ENCODE results near the gene TCF15.
"Not testable (repeated sequence)": the region's sequence is repeated elsewhere in the genome, so short reads cannot be mapped to it uniquely, and the experiment has no call there.

The TCF15 gene

DNA sequence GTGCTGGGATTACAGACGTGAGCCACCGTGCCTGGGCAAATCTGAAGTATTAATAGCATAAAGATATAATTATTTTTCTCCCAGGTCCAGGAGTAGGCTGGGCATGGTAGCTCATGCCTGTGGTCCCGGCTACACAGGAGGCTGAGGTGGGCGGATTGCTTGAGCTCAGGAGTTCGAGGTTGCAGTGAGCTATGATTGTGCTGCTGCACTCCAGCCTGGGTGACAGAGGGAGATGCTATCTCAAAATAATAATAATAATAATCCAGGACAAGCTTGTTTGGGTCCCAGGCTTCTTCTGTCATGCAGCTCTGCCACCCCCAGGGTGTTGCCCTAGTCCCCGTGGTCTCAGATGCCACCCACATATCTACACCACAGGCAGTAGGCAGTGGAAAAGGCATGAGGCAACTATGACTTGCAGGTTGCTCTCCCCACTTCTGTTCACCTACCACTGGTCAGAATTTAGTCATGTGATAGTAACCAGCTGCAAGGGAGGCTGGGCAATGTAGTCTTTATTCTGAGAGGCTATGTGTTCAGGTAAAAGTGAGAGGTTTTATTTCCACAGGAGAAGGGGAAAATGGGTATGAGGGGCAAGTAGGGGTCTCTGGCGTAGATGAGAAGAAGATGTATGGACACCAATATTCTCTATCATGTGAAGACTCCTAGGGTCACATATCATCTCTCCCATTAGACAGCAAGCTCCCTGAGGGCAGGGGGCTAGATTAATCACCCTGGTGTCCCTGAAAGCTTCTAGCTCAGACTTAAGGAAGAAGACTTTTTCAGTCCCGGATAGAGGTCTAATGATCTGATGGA, 25.7 kb downstream of the TCF15 start:
- DNase-seq (ENCODE audit: low read depth in 2 of 2, low spot score in 1 of 2), result no peak

DNA sequence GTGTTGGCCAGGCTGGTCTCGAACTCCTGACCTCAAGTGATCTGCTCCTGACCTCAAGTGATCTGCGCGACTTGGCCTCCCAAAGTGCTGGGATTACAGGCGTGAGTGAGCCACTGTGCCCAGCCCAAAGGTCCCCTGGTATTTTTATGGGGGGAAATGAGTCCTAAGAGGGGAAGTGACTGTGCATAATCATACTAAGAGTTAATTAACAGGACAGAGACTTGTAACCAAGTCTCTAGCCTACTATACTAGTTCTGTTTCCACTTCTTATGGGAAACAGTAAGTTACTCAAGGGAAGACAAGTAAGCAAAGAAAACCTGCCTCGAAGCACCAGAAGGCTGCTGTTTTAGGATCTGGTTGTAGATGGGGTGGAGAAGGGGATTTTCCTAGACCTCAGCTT, 27.9 kb downstream of the TCF15 start:
- no peak for DNase-seq (ENCODE audit: low read depth in 2 of 2, low spot score in 1 of 2)

DNA sequence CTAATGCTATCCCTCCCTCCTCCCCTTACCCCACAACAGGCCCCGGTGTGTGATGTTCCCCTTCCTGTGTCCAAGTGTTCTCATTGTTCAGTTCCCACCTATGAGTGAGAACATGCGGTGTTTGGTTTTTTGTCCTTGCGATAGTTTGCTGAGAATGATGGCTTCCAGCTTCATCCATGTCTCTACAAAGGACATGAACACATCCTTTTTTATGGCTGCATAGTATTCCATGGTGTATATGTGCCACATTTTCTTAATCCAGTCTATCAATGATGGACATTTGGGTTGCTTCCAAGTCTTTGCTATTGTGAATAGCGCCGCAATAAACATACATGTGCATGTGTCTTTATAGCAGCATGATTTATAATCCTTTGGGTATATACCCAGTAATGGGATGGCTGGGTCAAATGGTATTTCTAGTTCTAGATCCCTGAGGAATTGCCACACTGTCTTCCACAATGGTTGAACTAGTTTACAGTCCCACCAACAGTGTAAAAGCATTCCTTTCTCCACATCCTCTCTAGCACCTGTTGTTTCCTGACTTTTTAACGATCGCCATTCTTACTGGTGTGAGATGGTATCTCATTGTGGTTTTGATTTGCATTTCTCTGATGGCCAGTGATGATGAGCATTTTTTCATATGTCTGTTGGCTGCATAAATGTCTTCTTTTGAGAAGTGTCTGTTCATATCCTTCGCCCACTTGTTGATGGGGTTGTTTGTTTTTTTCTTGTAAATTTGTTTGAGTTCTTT, 31.0 kb downstream of the TCF15 start:
- not testable (repeated sequence) for DNase-seq (ENCODE audit: low read depth in 2 of 2, low spot score in 1 of 2)

DNA sequence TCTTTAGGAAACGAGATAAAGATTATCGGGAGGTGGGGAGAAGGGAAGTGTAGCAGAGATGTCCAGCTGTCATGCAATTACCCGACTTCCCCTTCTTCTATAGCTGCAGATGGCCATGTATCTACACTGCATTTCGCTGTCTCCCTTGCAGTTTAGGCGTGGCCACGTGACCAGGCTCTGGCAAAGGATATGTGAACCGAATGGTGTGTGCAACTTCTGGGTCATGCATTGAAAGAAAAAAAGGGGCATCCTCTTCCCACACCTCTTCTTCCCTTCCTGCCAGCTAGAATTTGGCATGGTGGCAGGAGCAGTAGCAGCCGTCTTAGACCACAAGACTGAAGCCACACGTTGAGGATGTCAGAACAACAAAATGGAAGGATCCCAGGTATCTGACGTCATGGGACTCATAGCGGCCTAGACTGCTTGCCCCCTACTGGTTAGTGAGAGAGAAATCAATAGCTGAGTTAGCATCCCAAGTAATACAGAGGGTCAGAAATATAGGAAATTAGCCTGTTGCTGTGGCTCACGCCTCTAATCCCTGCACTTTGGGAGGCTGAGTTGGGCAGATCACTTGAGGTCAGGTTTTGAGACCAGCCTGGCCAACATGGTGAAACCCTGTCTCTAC, 32.8 kb downstream of the TCF15 start:
- no peak for DNase-seq (ENCODE audit: low read depth in 2 of 2, low spot score in 1 of 2)

DNA sequence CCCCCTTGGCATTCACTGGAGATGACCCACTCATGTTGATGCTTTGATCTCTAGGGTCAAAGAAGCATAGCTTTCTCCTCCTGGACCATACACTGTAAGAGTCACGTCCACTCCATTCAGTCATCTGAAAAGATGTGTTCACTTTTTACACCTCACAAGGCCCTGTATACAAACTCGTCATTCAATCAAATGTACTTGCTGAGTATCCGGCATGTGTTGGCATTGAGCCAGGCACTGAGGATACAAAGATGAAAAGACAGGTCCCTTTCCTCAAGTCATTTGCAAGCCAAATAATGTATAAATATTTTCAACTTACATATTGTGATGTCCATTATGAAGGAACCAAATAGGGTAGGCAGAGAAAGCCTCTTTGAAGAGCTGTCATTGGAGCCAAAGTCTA, 34.0 kb downstream of the TCF15 start:
- no peak for DNase-seq (ENCODE audit: low read depth in 2 of 2, low spot score in 1 of 2)

DNA sequence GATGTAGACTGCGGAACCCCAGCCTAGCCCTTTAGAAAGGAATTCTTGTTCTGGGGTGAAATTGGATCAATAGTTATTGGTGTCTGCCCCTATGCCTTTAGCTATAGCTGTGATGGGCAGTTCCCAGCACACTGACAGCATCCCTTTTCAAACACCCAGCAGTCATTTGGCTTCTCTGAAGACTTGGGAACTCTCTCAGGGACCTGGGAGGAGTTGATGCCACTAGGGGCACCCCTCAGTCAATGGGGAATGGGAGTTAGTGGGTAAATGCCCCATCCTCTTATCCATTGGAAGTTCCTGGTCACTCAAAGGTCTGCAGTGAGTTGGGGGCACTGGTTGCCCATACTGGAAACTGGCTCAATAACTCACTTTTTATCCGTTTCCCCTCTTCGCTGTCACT, 34.9 kb downstream of the TCF15 start:
- DNase-seq (ENCODE audit: low read depth in 2 of 2, low spot score in 1 of 2), result no peak

DNA sequence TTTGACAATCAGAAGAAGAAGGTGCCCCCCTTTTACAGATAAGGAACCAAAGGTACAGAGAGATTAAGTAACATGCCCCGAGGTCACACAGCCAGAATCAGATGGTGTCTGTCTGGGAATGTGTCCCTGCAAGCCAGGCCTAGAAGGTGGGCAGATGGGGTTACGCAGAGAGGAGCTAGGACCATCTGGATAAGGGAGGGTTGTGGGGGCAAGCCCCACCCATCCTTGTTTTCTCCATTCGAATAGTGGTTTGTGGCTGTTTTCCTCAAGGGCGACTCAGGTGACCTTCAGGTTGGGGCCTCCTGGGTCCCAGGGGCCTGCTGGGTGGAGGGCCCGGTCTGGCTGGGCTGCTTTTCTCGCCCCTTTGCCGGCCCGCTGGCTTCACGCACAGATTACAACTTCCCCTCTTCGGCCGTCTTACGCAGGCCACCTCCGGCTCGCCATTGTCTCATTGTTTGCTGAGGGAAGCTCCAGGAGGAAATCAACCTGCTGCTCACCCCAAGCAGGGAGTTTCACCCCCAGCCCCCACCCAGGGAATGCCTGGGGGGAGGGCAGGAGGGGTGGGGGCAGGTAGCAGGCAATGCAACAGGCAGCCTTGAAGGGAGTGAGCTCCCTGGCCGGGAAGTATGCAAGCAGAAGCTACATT, 35.7 kb downstream of the TCF15 start:
- DNase-seq (ENCODE audit: low read depth in 2 of 2, low spot score in 1 of 2), result no peak

DNA sequence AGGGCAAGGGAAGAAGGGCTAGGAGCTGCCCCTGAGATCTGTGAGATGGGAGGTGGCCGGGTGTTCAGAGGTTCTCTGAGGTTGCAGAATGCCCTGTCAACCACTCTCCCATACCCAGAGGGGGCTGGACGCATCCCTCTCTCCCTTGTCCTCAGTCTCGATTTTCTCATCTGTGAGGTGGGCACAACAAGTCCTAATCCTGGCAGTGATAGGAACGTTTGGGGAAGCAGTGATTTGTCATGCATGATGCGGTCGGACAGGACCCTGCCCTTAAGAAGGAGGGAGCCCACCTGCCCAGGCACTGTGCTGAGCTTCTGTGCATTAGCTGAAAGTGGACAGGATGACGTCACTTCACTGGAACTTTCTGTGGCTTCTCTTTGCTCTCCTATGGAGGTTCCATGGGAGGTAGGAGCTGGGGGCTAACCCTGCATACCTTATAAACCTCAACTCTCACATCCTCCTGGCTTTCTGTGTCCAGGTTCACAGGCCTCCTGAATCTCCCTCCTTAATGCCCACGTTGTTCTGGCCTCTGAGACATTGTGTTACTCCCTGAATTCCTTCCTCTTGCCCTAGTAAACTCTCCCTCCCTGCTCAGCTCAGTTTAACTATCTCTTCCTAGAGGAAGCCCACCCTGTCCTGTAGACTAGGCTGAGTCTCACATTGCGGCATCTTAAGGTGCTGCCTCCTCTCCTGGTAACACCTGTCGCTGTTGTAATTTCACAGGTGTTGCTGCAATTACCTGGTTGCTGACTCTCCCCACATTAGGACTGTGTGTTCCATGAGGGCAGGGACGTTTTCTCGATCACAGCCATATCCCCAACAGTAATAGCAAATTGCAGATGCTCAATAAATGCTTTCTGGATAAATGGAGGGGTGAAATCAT, 36.5 kb downstream of the TCF15 start:
- no peak for DNase-seq (ENCODE audit: low read depth in 2 of 2, low spot score in 1 of 2)

DNA sequence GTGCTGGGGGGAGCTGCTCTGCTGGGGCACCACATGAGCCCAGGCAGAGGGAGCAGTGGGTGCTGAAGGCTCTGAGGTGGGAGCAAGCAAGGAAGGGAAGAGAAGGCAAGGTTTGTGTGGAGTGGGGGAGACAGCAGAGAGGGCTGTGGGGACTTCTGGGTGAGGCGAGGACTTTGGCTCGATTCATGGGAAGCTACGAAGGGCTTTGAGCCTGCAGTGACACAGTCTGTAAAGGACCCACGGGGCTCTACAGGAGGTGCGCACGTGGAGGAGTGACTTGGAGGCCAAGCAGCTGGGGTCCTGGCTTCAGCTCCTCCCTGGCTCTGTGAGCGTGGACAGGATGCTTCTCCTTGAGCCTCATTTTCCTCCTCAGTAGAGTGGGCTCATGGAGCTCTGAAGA, 37.4 kb downstream of the TCF15 start:
- no peak for DNase-seq (ENCODE audit: low read depth in 2 of 2, low spot score in 1 of 2)

DNA sequence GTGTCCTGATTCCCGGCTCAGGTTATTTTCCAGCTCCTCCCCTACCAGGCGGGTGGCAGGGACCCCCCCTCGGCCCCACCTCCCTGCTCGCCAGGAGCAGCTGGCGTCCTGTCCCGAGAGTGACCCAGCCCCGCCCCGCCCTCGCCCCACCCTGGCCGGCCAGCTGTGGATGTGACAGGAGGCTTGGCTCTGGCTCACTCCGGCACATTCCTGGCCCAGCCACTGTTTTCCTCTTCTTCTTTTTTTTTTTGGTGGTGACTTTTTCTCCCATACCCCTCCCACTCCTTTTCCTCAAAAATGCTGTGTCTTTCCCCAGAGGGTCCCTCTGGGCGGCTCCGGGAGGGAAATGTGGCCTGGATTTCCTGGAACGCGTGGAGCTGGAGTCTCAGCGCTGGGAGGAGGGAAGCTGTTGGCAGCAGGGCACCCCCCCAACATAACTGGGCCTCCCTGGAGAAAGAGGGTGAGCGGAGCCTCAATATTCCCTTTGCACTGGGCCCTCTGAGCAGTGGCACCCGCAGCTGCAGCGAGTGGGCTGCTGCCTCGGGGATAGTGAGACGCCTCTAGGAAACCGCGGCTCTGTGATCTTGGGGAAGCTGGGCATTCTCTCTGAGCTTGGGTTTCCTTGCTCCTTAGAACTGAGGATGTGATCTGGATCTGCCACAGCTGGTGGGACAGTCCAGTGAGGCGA, 38.2 kb downstream of the TCF15 start:
- DNase-seq (ENCODE audit: low read depth in 2 of 2, low spot score in 1 of 2), result no peak

DNA sequence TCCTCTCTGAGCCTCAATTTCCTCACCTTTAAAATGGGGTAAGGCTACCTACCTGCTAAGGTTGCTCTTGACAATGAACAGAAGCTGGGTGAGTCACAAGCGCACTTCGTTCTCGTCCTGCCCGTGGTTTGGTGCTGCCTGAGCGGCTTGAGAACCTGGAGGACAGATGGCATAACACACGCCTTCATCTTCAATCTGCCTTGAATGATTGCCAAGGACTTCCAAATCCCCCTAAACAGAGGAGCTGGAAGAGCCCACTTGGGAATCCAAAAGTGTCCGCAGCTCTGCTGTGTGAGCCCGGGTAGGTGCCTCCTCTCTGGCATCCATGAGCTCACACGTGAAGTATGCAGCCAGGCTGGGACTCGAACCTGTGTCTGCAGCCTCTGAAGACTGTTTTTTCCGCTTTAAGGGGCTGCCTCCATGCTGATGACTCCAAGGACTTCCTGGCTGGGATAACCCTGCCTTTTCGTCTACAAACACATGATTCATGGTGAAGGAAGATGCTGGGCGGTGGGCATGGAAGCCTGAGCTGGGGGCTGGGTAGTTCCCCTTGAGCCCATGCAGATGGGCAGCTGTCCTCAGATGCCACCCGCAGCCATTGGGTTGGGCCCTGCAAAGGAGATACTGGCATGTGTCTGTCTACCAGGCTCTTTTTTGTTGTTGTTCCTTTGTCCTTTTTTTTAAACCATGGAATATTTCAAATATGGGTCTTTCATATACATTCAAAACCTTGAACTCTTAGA, 41.3 kb downstream of the TCF15 start:
- no peak for DNase-seq (ENCODE audit: low read depth in 2 of 2, low spot score in 1 of 2)

DNA sequence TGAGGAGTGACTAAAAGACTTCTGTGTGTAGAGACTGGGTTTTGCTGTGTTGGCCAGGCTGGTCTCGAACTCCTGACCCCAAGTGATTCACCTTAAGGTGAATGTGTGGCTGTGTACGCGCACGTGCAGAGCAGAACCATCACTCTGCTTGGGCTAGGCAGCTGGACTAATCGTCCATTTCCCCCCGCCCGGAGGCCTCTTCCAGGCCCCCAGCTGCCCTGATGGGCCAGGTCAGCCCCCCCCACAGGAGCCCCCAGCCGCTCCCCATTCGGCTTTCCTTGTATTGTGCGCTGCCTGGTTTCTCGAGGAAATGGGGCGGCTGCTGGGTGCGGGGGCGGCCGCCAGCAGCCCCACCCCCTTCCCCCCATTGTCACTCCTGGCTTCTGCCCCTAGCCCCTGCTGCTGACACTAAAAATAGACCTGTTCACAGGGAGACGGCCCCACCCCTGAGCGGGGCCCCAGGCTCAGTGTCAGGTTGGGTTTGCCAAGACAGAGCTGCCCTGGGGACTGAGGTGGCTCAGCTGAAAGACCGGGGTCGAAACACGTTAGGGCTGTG, 41.9 kb downstream of the TCF15 start:
- DNase-seq (ENCODE audit: low read depth in 2 of 2, low spot score in 1 of 2), result no peak

DNA sequence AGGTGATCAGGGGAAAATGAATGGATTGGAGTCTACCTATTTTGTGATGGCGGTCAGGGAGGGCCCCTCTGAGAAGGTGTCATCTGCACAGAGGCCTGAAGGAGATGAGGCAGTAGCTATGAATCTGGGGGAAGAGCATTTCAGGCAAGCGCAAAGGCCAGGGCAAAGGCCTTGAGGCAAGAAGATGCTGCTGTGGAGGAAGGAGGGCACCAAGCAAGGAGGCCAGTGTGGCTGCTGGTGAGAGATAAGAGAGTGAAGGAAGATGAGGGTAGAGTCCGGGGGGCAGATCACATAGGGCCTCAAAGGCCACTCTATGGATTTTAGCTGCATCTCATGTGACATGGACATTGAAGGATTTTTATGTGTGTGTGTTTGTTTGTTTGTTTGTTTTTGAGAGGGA, 45.9 kb downstream of the TCF15 start:
- DNase-seq (ENCODE audit: low read depth in 2 of 2, low spot score in 1 of 2), result no peak

DNA sequence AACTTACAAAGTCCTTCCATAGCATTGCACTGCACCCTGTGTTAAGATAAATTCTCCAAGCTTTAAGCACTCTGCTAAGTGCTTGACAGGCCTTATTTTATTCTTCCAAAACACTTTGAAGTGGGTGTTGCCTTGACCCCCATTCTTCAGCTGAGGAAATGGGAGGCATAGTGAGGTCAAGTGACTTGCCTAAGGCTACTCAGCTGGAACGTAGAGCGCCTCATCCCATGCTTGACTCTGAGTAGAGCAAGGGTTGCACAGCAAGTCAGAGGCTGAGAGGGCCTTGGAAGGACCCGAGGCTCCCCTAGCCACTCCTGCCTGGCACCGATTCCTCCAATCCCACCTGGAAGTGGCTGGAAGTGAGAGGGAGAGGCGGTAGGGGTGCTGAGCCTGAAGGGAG, 46.9 kb downstream of the TCF15 start:
- DNase-seq (ENCODE audit: low read depth in 2 of 2, low spot score in 1 of 2), result no peak

DNA sequence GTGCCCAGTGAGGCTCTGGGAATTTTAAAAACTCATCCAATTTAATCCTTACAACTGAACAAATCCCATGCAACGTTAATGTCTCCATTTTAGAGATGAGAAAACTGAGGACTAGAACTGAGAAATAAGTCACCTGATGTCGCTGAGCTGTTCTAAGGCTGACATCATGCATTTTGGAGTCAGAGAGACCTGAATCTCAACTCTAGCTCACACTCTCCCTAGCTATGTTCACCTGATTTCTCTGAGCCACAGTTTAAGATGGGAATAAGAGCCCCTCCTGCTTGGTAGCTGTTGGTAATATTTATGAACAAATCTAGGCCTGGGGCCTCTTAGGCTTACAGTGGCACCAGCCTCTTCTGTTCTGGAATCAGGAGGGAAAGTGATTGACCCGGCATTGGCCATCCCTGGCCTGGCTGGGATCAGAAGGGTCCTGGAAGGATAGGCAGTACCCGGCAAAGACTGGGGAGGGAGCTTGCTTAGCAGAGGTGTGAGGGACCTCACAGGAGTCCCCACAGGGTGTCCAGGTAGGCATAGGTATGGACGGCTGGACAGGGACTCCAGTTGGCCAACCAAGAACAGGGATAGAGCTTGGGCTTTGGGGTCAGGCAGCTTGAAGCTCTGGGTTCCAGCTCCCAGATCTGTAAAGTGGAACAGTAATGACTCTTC, 47.7 kb downstream of the TCF15 start:
- DNase-seq (ENCODE audit: low read depth in 2 of 2, low spot score in 1 of 2), result no peak

DNA sequence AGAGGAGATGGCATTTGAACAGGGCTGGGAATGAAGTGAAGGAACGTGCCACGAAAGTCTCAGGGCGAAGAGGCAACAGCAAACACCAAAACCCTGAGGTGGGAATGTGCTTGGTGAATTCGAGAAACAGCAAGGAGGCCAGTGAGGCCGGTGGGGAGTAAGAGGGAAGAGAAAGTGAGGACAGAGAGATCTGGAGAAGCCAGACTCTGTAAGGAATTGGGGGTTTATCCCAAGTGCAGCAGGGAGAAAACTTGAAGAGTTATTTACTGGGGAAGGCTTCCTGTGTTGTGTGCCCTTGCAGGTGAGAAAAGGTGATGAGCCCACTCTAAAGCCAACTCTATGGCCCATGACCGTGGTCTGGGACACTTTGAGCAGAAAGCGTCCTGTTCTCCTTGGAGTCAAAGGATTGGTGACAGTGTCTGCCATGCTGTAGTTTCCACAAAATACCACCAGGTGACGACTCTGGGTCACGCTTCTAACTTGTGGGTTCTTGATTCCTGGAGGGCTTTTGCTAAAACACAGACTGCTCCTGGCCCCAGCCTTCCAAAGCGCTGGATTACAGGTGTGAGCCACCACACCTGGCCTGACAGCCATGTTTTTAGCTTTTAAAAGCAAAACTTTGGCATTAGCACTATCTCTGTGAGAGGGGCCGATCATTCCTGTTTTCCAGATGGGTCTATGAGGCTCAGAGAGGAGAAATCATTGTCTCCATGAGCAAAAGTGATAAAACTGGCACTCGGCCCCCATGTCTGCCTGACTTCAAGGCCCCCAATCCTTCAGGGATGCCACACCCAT, 48.5 kb downstream of the TCF15 start:
- peak in 1 of 2 donors; percentile 6 for DNase-seq (ENCODE audit: low read depth in 2 of 2, low spot score in 1 of 2)

DNA sequence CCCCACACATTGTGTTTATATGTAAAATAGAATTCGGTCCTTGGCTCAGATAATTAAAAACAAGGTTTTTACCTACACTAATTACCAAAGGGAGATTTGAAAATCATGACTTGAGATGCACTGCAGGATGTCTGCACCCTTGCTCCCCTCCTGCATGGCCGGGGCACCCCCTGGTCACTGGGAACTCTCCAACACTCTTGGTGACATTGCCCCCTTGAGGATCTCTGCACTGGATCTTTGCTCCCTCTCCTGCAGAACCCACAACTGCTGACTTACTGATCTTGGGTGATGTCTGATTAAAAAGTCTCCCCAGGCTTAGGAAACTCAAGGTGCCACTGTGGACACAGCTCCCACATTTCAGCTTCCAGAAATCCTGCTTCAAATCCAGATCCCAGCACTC, 49.4 kb downstream of the TCF15 start:
- no peak for DNase-seq (ENCODE audit: low read depth in 2 of 2, low spot score in 1 of 2)

DNA sequence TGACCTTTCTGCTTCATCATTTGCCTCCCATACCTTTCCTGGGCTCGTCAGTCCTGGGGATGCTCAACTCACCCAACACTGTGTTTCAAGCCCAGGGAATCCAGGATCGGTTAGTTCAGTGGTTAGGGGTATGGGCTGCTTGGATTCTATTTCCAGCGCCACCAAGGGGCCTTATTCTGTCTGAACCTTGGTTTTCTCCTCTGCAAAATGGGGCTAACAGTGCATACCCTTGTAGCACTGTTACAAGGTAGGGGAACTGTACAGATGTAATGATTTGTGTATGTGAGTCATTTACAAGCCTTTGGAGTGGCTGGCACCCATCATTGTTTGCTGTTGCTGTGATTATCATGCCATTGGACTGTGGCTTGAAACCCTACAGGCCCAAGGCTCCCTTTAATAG, 52.0 kb downstream of the TCF15 start:
- no peak for DNase-seq (ENCODE audit: low read depth in 2 of 2, low spot score in 1 of 2)
